Loucy (cell line): Measurements from ENCODE around the gene TBKBP1.

Experiments
- H2AFZ ChIP-seq: fragments of 200-600 bp; sonication (generic); 2 replicates; pipeline ENCODE4 v1.6.0; 2016; ENCODE audit warnings: antibody characterized with exemption, mild to moderate bottlenecking, low read length, moderate library complexity
- H3F3A ChIP-seq: fragments of 200-600 bp; 2 replicates; pipeline ENCODE4 v1.6.0; 2016; ENCODE audit warnings: antibody characterized with exemption, low read depth, mild to moderate bottlenecking
- H3K27me3 ChIP-seq: fragments of 200-600 bp; sonication (generic); 2 replicates; pipeline ENCODE4 v1.6.1; 2014; ENCODE audit warnings: low read length, mild to moderate bottlenecking; ENCODE audit not compliant: insufficient read depth, poor library complexity, severe bottlenecking
- H3K36me3 ChIP-seq: fragments of 200-600 bp; sonication (generic); 2 replicates; pipeline ENCODE4 v1.6.1; 2016; ENCODE audit warnings: low read length; ENCODE audit not compliant: insufficient read depth
- H3K4me1 ChIP-seq: fragments of 200-600 bp; sonication (generic); 2 replicates; pipeline ENCODE4 v1.5.1; 2014; ENCODE audit warnings: low read length, mild to moderate bottlenecking; ENCODE audit not compliant: insufficient read depth, poor library complexity, severe bottlenecking
- H3K4me2 ChIP-seq: fragments of 200-600 bp; sonication (generic); 2 replicates; pipeline ENCODE4 v1.6.0; 2014; ENCODE audit warnings: antibody characterized with exemption, low read length, low read depth, mild to moderate bottlenecking; ENCODE audit not compliant: poor library complexity, severe bottlenecking
- H3K4me3 ChIP-seq: fragments of 200-600 bp; sonication (generic); 2 replicates; pipeline ENCODE4 v1.5.1; 2014; ENCODE audit warnings: low read length, mild to moderate bottlenecking, mixed read lengths; ENCODE audit not compliant: poor library complexity, severe bottlenecking
- H3K79me2 ChIP-seq: fragments of 200-600 bp; sonication (generic); 2 replicates; pipeline ENCODE4 v1.6.1; 2014; ENCODE audit warnings: low read length; ENCODE audit not compliant: insufficient read depth
- H3K9ac ChIP-seq: fragments of 200-600 bp; sonication (generic); 2 replicates; pipeline ENCODE4 v1.6.0; 2014; ENCODE audit warnings: mild to moderate bottlenecking, low read depth, low read length, moderate library complexity; ENCODE audit not compliant: poor library complexity, severe bottlenecking
- H3K9me2 ChIP-seq: fragments of 200-600 bp; sonication (generic); replicated peaks from 2 replicates; pipeline ENCODE4 v1.6.1; 2016; ENCODE audit warnings: low read depth, low read length, mixed read lengths
- H3K9me3 ChIP-seq: fragments of 200-600 bp; sonication (generic); 2 replicates; pipeline ENCODE4 v1.6.1; 2014; ENCODE audit warnings: mild to moderate bottlenecking, antibody characterized with exemption, low read length, low read depth; ENCODE audit not compliant: insufficient read depth
- H4K20me1 ChIP-seq: fragments of 200-600 bp; sonication (generic); 2 replicates; pipeline ENCODE4 v1.6.0; 2014; ENCODE audit warnings: antibody characterized with exemption, low read length, mild to moderate bottlenecking; ENCODE audit not compliant: insufficient read depth, poor library complexity, severe bottlenecking
- CTCF ChIP-seq: fragments of 200-600 bp; sonication (generic); conservative IDR thresholded peaks from 2 replicates; pipeline ENCODE4 v1.5.1; 2014; ENCODE audit warnings: mild to moderate bottlenecking, antibody characterized with exemption, low read length
- EZH2phosphoT487 ChIP-seq: fragments of 200-600 bp; IDR thresholded peaks from 2 replicates; pipeline ENCODE4 v1.6.1; 2018; ENCODE audit warnings: antibody characterized with exemption, mild to moderate bottlenecking, moderate library complexity, borderline replicate concordance

The TBKBP1 gene

GRCh38 chr17:47742319-47743181 is 48.6 kb downstream of the TBKBP1 start:
- H3K9me2 ChIP-seq: no peaks in the 10 kb centered on the region
- peaks cover 11% of the 10 kb centered on the region for H3K4me1 ChIP-seq
- no peaks in the 10 kb centered on the region for H3K27me3 ChIP-seq
- no peaks in the 10 kb centered on the region for H3K36me3 ChIP-seq
- TF ChIP-seq EZH2phosphoT487: no peak
- peak; percentile 78 for TF ChIP-seq CTCF
- H2AFZ ChIP-seq: 0 out of 2 replicates have a peak overlapping the region, but pooled peaks have one; percentile 6
- H3K4me3 ChIP-seq: no peak overlapping the region
- no peaks in the 10 kb centered on the region for H3K79me2 ChIP-seq
- H3K9ac ChIP-seq: no peak overlapping the region
- no peak overlapping the region for H3K4me2 ChIP-seq
- H4K20me1 ChIP-seq: no peaks in the 10 kb centered on the region
- H3F3A ChIP-seq: no peaks in the 10 kb centered on the region
- no peaks in the 10 kb centered on the region for H3K9me3 ChIP-seq

DNA sequence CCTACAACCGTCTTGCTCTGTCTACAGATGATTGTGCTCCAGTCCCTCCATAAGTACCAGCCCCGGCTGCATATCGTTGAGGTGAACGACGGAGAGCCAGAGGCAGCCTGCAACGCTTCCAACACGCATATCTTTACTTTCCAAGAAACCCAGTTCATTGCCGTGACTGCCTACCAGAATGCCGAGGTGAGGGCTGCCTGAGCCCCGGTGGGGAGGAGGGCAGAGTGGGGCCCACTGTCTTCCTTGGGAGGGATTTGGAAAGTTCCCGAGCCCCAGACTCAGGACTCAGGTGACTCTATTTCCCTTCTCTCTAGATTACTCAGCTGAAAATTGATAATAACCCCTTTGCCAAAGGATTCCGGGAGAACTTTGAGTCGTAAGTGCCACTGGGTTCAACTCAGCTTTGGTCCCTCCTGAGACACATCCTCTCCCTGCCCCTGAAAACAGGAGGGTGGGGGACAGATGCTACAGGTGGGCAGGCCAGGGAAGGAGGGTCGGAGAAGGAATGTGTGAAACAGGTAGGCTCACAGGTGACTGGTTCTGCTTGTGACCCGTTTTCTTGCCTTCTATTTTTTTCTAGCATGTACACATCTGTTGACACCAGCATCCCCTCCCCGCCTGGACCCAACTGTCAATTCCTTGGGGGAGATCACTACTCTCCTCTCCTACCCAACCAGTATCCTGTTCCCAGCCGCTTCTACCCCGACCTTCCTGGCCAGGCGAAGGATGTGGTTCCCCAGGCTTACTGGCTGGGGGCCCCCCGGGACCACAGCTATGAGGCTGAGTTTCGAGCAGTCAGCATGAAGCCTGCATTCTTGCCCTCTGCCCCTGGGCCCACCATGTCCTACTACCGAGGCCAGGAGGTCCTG is 50.4 kb downstream of the TBKBP1 start:
- Histone ChIP-seq H3K27me3 (no peaks in the 10 kb centered on the region), H3K9ac (no peak overlapping the region), H3K4me3 (no peak overlapping the region), H3K9me2 (no peaks in the 10 kb centered on the region), H3K36me3 (no peaks in the 10 kb centered on the region), H3K79me2 (no peaks in the 10 kb centered on the region), H4K20me1 (no peaks in the 10 kb centered on the region), H3K4me2 (peak overlapping the region; percentile 41), H3F3A (no peaks in the 10 kb centered on the region), H3K4me1 (peaks cover 11% of the 10 kb centered on the region), H2AFZ (no peak overlapping the region), H3K9me3 (no peaks in the 10 kb centered on the region)
- no peak for TF ChIP-seq CTCF
- TF ChIP-seq EZH2phosphoT487: no peak

- no peaks in the 10 kb centered on the region for H4K20me1 ChIP-seq
- TF ChIP-seq EZH2phosphoT487: no peak
- TF ChIP-seq CTCF: no peak
- H3K4me2 ChIP-seq: peak overlapping the region; percentile 41
- no peaks in the 10 kb centered on the region for H3K9me3 ChIP-seq
- no peaks in the 10 kb centered on the region for H3F3A ChIP-seq
- no peaks in the 10 kb centered on the region for H3K9me2 ChIP-seq
- H3K4me1 ChIP-seq: peaks cover 11% of the 10 kb centered on the region
- H3K79me2 ChIP-seq: no peaks in the 10 kb centered on the region
- H3K4me3 ChIP-seq: no peak overlapping the region
- no peak overlapping the region for H2AFZ ChIP-seq
- no peaks in the 10 kb centered on the region for H3K36me3 ChIP-seq
- H3K9ac ChIP-seq: no peak overlapping the region
- H3K27me3 ChIP-seq: no peaks in the 10 kb centered on the region
These were observed 51.0 kb downstream of the TBKBP1 start for GRCh38 chr17:47745037-47745380.
